SH-SY5Y (cell line): ENCODE results near the gene INAVA.

Experiments
- GATA2 ChIP-seq: IDR thresholded peaks from 2 replicates; pipeline ENCODE4 v1.6.1; 2011; ENCODE audit warnings: mild to moderate bottlenecking, low read depth, low read length
- GATA3 ChIP-seq: IDR thresholded peaks from 2 replicates; pipeline ENCODE4 v1.6.1; 2011; ENCODE audit warnings: low read depth, mild to moderate bottlenecking, low read length, moderate library complexity

- no peak for TF ChIP-seq GATA3
- TF ChIP-seq GATA2: no peak
These were observed 59.7 kb downstream of the INAVA start for GRCh38 chr1:200954434-200954833.
